Activated T-cell treated with anti-CD3 and anti-CD28 coated beads for 48 hours (primary cell): ENCODE data around the gene POLR3E.
"Not testable (repeated sequence)": the region's sequence is repeated elsewhere in the genome, so short reads cannot be mapped to it uniquely, and the experiment has no call there.

Source experiments
- DNase-seq: peaks from one replicate; pipeline ENCODE4 v3.0.0-alpha.2; 2020; ENCODE audit warnings: low read depth

Gene POLR3E

DNA sequence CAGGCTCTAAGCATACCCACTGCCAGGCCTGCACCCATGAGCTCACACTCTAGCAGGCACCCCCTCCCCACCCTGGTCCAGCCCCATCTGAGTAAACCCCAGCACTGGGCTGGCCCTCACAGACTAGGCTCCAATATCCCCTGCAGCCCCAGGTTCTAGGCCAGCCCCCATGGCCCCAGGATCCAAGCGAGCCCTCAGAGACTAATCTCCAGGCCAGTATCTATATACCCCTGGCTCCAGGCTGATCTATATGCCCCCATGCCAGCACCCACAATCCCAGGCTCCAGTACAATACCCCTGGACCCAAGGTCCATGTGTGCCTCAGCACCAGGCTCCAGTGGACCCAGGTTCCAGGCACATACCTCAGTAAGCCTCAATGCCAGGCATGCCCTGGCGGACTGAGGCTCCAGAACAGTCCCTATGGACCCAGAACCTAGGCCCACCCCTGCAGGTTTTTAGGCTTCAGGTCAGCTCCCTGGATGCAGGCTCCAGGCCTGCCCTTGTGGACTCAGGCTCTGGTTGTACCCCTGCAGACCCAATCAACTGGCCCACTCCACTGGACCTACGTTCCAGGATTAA, 38.5 kb downstream of the POLR3E start:
- no peak for DNase-seq

DNA sequence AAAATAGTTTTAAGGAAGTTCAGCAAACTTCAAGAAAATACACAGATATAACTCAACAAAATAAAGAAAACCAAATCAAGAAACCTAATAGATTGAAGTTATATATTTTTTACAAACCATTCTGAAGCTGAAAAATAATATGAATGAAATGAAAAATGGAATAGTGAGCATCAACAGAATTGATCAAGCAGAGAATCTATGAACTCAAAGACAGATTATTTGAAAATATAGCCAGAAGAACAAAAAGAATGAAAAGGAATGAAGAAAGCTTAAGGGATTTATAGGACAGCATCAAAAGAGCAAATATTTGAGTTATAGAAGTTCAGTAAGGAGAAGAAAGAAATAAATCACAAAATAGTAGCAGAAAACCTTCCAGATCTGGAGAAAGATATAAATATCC, 39.4 kb downstream of the POLR3E start:
- DNase-seq: no peak

- DNase-seq: no peak
These were observed 39.8 kb downstream of the POLR3E start for GRCh38 chr16:22337045-22337444.

- DNase-seq: no peak
These were observed 40.8 kb downstream of the POLR3E start for GRCh38 chr16:22337849-22338635.

DNA sequence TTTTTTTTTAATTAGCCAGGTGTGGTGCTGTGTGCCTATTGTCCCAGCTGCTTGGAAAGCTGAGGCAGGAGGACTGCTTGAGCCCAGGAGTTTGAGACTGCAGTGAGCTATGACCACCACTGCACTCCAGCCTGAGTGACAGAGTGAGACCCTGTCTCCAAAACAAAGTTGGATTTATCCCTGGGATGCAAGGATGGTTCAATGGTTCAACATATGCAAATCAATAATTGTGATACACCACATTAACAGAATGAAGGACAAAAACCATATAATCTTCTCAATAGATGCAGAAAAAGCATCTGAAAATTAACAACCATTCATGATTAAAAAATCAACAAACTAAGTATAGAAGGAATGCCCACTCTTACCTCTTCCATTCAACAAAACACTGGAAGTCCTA, 43.7 kb downstream of the POLR3E start:
- DNase-seq: no peak

- DNase-seq: no peak
These were observed 44.9 kb downstream of the POLR3E start for GRCh38 chr16:22342082-22342481.

DNA sequence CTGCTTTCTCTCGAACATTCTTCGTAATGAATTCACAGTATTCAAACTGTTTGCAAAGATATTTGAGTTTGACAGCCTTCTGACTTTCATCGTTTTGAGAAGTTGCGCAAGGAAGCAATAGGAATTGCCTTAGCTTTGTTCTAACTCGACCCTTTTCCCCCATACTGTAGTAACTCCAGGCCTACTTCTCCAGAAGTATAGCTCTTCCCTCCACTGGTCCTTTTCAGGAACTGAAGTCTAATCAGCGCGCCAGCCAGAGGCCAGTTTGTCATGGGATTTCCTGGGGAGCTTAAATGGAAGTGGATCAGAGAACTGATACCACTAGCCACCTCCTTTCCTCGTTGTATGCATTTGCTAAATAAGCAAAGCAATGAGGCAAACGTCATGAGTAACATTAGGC, 49.3 kb downstream of the POLR3E start:
- DNase-seq: no peak

- no peak for DNase-seq
These were observed 50.1 kb downstream of the POLR3E start for GRCh38 chr16:22347100-22347820.

- DNase-seq: no peak
These were observed 51.1 kb downstream of the POLR3E start for GRCh38 chr16:22348291-22348690.

DNA sequence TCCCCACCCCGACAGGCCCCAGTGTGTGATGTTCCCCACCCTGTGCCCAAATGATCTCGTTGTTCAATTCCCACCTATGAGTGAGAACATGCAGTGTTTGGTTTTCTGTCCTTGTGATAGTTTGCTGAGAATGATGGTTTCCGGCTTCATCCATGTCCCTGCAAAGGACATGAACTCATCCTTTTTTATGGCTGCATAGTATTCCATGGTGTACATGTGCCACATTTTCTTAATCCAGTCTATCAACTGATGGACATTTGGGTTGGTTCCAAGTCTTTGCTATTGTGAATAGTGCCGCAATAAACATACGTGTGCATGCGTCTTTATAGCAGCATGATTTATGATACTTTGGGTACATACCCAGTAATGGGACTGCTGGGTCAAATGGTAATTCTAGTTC, 53.8 kb downstream of the POLR3E start:
- DNase-seq: not testable (repeated sequence)

- DNase-seq: no peak
These were observed 54.9 kb downstream of the POLR3E start for GRCh38 chr16:22352140-22352539.

DNA sequence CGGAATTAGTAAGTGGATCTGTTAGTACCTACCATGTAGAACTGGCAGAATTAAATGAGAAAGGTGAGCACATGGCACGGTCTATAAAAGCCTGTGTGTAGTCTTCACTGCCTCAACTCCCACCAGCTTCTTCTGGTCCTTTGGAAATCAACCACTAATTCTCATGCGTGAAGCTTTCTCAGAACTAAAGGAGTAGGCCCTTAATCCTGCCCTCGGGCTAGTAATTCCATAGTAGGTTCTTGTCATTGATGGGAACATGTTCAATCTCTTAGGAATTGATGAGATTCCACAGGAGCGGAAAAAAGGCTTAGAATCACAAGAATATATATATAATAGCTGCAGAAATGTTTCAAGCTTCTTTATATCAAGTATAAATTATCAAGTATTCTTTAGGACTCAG, 55.5 kb downstream of the POLR3E start:
- no peak for DNase-seq

DNA sequence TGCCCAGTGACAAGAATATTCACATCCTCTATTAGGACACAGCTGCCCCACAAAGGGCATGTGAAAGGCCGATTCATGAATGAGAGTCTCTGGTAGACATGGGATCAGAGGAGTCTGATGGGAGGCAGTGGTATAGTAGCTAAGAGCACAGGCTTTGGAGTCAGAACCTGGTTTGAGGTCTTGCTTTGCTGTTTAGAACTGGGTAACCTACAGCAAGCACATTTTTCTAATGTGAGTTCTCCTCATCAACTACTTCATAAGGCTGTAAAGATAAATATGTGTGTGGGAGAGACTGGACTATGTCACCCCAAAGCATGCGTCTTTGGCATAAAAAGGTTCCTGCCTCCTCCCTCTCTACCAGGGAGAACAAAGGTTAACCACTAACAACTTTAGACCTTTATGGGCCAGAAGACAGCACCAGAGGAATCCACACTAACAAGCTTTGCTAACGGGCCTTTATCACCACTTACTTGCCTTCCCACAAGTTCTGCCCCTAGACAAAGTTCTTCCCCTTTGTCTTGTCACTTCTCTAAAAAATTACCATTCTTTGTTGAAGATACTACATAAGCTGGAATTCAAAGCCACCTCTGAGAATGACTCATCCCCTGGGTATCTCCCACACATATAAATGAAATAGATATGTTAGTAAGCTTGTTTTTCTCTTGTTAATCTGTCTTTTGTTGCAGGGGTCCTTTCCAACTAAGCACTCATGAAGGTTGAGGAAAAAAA, 56.1 kb downstream of the POLR3E start:
- DNase-seq: no peak

GRCh38 chr16:22353933-22354541, 56.8 kb downstream of the POLR3E start:
- DNase-seq: no peak

DNA sequence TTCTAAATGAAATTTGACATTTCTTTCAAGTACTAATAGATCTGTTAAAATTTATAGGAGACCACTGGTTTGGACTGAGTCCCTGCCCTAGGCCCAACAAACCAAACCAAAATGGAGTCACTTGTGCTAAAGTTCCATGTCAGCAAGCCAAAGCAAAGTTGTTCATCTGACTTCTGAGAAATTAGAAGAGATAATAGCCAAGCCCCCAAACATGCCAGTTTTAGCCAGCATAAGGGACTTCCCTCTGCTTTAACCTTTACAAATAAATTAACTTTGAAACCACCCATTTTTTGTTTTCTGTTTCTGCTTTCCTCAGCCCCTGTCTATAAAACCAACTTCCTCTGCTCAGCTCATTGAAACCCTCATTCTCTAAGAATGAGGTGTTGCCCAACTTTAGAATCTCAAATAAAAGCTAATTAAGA, 58.3 kb downstream of the POLR3E start:
- DNase-seq: no peak

DNA sequence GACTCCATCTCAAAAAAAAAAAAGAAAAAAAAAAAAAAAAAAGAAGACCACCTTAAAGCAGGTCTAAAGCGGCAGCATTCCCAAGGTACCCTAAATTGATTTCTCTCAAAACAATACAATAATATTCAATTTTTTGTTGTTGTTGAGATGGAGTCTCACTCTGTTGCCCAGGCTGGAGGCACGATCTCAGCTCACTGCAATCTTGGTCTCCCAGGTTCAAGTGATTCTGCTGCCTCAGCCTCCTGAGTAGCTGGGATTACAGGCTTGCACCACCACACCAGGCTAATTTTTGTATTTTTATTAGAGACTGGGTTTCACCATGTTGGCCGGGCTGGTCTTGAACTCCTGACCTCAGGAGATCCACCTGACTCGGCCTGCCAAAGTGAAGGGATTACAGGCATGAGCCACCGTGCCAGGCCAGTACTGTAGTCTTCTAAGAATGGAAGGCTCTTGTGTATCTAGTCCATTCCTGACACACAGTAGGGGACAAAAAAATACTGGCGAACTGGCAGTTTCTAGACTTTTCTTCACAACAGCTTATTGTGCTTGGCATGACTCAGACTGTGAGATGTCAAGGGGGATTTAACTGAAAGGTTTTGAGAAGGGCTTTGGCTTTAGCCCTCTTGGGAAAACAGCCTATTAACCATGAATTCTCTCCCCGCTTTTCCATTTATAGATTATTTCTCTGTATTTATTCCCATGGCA, 59.9 kb downstream of the POLR3E start:
- DNase-seq: no peak

DNA sequence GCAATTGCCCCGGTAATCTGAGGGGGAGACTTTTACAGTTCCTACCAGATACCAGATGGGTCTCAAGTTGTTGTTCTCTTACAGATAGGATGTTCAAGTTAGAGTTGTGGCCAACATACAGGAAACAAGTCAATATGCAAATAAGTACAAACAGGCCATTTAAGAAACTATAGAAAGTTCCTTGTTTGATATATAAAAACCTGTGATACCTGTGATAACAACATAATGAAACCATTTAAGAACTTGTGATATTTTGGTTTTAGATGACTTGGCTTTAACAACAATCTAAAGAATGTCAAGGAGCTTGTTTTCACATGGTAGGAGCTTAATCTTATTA, 60.4 kb downstream of the POLR3E start:
- DNase-seq: no peak

- no peak for DNase-seq
These were observed 60.8 kb downstream of the POLR3E start for GRCh38 chr16:22358000-22358399.

DNA sequence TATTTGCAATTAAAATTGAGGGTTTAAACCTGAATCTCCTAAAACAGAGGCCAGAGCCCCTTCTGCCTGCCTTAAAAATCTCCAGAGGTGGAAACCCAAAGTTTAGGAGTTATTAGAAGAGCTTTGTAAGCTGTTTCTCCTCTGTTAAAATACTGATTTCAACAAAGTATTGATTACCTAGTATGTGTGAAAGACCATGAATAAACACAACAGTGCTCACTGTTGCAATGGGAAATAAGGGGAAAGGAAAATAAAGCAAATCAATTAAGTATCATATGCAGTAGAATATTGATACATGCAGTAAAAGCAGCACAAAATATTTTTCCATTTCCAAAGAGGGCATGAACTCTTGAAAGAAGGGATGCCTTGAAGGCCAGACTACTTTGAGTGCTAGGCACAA, 62.5 kb downstream of the POLR3E start:
- no peak for DNase-seq

DNA sequence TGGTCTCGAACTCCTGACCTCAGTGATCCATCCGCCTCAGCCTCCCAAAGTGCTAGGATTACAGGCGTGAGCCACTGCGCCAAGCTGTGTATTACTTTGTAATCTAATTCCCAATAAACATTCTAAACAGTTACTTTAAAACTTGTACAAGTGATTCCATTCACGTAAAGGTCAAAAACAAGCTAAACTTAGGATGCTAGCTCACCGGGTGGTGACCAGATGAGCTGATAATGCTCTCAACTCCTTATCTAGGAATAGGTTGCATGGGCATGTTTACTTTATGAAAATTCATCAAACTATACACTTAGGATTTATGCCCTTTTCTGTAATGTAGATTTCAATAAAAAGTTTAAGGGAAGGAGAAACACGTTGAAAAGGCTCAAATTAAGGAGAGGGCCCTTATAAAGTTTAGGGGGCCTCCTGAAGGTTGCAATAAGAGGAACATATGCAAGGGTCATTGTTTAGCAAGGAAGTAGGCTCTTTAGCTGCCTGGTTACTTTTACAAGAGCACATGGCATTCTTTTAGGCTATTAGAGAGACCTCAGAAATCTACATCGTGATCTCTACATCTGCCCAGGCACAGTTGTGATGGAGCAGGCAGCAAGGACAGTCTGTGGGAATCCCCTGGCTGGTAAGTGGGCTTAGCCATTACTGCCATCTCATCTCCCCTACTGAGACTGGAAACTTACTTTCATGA, 63.9 kb downstream of the POLR3E start:
- no peak for DNase-seq

DNA sequence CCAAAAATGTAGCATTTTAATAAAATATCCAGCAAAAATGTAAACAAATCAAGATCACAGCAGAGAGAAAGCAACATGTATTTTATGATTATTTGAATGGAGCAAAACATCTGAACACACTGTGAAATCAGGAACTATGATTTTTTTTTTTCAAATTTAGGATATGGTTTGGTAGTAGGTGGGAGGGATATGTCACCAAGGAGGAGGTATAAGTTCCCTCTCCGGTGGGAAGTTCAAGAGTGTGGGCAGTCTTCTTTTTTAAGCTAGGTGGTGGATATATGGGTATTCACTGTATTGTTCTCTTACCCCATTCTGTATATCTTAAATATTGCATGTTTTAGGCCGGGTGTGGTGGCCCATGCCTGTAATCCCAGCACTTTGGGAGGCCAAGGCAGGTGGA, 67.0 kb downstream of the POLR3E start:
- DNase-seq: no peak
